ENCODE results near the gene UGT8.

The UGT8 gene

DNA sequence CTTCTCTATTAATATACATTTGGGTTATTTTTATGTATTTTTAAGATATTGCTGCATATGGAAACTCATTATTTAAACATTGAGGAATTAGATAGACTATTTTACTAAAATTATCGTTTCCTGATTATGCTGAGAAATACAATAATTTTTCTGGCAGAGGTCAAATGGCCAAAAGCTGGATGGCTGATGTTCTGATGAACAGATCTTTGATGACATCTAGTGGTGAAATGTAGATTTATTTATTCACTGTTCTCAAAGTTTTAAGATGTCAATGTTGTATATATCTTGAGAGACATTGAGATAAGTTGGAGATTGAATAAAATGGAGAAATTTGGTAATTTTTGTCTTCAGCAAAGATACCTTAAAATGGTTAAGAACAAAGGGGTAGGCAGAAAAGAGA, 96.2 kb downstream of the UGT8 start:
- TF ChIP-seq, protein P1, sequence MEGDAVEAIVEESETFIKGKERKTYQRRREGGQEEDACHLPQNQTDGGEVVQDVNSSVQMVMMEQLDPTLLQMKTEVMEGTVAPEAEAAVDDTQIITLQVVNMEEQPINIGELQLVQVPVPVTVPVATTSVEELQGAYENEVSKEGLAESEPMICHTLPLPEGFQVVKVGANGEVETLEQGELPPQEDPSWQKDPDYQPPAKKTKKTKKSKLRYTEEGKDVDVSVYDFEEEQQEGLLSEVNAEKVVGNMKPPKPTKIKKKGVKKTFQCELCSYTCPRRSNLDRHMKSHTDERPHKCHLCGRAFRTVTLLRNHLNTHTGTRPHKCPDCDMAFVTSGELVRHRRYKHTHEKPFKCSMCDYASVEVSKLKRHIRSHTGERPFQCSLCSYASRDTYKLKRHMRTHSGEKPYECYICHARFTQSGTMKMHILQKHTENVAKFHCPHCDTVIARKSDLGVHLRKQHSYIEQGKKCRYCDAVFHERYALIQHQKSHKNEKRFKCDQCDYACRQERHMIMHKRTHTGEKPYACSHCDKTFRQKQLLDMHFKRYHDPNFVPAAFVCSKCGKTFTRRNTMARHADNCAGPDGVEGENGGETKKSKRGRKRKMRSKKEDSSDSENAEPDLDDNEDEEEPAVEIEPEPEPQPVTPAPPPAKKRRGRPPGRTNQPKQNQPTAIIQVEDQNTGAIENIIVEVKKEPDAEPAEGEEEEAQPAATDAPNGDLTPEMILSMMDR (IDR thresholded peaks at IDR 0.05; ENCODE audit: low read depth, low read length) = peak; percentile 42
- no peak for DNase-seq (ENCODE audit: extremely low read depth, low read depth)

DNA sequence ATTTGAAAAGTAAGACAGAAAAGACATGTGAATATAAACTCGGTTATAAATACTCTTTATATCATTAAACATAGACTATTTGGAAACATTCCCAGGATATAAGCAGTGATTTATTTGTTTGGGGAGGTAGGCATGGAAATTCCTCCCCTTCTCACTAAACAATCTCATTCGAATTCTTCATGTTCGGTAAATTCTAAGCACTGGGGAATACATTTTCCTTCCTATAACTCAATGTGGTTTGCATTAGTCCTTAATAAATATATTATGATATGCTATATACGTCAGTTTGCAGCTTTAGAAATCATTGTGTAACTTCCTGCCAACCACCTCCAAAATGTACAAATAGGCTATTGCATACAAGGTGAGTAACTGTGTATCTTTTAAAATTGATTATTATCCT, 99.6 kb downstream of the UGT8 start:
- no peak for DNase-seq (ENCODE audit: extremely low read depth, low read depth)
- TF ChIP-seq, protein P1 (IDR thresholded peaks at IDR 0.05; ENCODE audit: low read depth, low read length) = no peak

DNA sequence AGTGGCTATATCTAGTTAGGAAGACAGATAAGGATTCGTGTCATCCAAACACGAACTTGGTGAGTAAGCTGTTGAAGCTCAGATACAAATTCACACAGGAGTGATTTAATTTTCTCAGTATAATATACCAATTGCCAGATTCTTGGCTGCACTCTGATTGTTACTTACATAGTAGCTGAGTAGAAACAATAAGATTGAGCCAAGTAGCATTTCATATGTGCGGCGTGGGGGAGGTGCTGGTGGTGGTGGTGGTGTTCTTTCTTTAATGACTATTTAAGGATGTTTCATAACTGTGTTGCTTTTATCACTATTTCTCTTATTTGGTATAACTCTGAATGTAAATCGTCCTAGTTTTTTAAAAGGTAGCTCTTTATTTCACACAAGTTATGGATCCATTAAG, 102.9 kb downstream of the UGT8 start:
- TF ChIP-seq, protein P1 (IDR thresholded peaks at IDR 0.05; ENCODE audit: low read depth, low read length) = no peak
- no peak for DNase-seq (ENCODE audit: extremely low read depth, low read depth)

DNA sequence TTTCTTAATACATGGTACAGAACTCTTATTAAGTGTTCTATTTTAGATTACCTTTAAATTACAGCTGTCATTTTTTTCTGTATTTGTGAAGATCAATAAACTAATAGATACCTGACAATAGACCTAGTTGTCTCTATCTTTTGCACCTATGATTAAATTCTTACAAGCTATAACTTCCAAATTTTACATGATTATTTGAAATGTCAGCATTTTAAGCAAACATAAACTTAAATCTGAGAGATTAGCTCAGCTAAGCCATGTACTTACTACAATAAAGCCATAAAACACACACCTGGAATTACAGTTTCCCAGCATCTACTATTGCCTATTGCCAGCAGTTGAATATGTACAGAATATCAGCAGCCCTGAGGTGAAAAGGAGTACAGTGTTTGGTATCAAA, 118.8 kb downstream of the UGT8 start:
- DNase-seq (ENCODE audit: extremely low read depth, low read depth) = no peak
- TF ChIP-seq, protein P1 (IDR thresholded peaks at IDR 0.05; ENCODE audit: low read depth, low read length) = no peak

DNA sequence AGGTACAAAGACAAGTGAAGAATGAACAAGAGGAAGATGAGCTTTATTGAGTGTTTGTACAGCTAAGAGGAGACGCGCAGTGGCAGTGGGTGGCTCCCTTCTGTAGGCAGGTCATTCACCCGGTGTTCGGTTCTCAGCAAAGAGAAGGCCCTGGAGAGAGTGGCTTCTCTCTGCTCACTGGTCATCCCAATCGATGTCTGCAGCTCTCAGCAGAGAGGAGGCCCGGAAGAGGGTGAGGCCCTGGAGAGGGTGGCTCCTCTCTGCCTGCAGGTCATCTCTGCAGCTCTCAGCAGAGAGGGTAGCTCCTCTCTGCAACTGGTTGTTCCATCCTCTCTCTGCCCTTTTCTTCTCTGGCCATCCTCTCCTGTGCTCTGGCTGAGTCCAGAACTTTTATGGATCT, 126.5 kb downstream of the UGT8 start:
- TF ChIP-seq, protein P1 (IDR thresholded peaks at IDR 0.05; ENCODE audit: low read depth, low read length) = no peak
- DNase-seq (ENCODE audit: extremely low read depth, low read depth) = no peak

DNA sequence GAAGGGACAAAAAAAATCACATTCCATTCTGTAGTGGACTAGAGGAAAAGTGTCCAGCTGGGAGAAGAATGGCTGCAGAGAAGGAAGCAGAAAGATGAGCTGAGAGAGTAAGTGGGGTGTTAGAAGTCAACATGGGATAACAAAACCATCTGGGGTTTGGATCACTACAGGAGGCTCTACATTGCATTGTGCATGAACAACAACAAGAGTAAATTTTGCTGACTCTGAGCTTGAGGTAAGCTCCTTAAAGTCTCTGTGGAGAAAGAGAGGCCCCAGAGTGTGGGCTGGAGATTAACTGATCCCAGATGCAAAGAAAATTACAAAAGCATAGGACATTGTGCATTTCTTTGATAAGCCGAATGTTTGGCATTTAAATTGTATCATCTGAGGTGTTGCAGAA, 128.9 kb downstream of the UGT8 start:
- TF ChIP-seq, protein P1 (IDR thresholded peaks at IDR 0.05; ENCODE audit: low read depth, low read length) = no peak
- no peak for DNase-seq (ENCODE audit: extremely low read depth, low read depth)
